GM13976 (cell line): ENCODE data around the gene SLC30A10.
"Not testable (repeated sequence)": the region's sequence is repeated elsewhere in the genome, so short reads cannot be mapped to it uniquely, and the experiment has no call there.

ENCODE experiments used
- DNase-seq: peaks from one replicate; pipeline ENCODE4 v3.0.0; 2012; ENCODE audit warnings: low spot score
- in situ Hi-C: fragments of 300-500 bp; cut with MboI; formaldehyde crosslinking; loops from one replicate; pipeline ENCODE4 v1.12.0; 2022; ENCODE audit warnings: low sequenced_read_pairs, mixed read lengths, inconsistent platforms; ENCODE audit not compliant: unreplicated experiment
- TF ChIP-seq, protein P1 (sequence below): IDR thresholded peaks from 2 replicates; pipeline ENCODE4 v1.5.1; 2012; ENCODE audit warnings: borderline replicate concordance, mild to moderate bottlenecking; ENCODE audit not compliant: insufficient read depth; ENCODE audit errors: extremely low read depth, missing control alignments, control extremely low read depth

SLC30A10 gene

DNA sequence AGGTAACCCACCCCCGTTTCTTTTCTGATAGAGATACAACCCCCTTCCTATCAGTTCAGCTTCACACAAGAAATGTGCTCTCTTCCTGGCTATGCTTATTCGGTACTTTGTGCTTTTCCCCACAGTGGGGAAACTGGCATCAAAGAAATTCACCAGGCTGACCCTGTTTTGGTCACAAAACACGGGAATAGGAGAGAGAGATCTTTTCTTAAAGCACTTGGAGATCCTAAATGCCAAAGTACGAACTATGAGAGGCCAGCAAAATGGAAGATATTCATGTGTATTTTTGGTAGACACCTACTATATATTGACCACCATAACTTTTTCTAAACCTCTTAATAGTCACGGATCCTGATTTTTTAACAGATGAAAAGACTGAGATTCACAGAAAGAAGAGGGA is 30.0 kb downstream of the SLC30A10 start:
- in situ Hi-C loops, result no loop called here
- DNase-seq, result no peak
- TF ChIP-seq, protein P1, sequence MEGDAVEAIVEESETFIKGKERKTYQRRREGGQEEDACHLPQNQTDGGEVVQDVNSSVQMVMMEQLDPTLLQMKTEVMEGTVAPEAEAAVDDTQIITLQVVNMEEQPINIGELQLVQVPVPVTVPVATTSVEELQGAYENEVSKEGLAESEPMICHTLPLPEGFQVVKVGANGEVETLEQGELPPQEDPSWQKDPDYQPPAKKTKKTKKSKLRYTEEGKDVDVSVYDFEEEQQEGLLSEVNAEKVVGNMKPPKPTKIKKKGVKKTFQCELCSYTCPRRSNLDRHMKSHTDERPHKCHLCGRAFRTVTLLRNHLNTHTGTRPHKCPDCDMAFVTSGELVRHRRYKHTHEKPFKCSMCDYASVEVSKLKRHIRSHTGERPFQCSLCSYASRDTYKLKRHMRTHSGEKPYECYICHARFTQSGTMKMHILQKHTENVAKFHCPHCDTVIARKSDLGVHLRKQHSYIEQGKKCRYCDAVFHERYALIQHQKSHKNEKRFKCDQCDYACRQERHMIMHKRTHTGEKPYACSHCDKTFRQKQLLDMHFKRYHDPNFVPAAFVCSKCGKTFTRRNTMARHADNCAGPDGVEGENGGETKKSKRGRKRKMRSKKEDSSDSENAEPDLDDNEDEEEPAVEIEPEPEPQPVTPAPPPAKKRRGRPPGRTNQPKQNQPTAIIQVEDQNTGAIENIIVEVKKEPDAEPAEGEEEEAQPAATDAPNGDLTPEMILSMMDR, result no peak

DNA sequence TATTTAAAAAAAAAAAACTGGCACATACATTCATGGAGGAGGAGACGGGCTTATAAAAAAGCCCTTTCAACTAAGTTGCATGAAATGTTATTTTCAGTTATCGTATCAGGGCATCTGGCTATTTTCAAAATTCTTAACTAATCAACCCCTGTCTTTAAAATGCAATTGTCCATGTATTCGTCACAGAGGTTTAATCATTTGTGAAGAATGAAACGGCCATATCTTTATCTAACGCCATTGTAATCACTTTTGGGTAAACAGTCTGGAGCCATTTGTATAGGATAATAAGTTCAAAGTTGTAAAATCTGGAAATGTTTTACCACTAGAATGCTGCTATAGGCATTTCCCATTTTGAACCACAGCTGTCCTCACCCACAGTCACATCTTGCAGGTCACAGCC is 30.4 kb downstream of the SLC30A10 start:
- no peak for DNase-seq

DNA sequence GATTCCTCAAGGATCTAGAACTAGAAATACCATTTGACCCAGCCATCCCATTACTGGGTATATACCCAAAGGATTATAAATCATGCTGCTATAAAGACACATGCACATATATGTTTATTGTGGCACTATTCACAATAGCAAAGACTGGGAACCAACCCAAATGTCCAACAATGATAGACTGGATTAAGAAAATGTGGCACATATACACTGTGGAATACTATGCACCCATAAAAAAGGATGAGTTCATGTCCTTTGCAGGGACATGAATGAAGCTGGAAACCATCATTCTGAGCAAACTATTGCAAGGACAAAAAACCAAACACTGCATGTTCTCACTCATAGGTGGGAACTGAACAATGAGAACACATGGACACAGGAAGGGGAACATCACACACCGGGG is 36.1 kb downstream of the SLC30A10 start:
- in situ Hi-C loops, DNase-seq: not testable (repeated sequence)

More for the DNA sequence above, 30.4 kb downstream of the SLC30A10 start:
- TF ChIP-seq, protein P1, result no peak
- in situ Hi-C loops, result no loop called here

DNA sequence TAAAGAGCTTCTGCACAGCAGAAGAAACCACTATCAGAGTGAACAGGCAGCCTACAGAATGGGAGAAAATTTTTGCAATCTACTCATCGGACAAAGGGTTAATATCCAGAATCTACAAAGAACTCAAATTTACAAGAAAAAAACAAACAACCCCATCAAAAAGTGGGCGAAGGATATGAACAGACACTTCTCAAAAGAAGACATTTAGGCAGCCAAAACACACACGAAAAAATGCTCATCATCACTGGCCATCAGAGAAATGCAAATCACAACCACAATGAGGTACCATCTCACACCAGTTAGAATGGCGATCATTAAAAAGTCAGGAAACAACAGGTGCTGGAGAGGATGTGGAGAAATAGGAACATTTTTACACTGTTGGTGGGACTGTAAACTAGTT is 36.5 kb downstream of the SLC30A10 start:
- in situ Hi-C loops, DNase-seq: not testable (repeated sequence)

DNA sequence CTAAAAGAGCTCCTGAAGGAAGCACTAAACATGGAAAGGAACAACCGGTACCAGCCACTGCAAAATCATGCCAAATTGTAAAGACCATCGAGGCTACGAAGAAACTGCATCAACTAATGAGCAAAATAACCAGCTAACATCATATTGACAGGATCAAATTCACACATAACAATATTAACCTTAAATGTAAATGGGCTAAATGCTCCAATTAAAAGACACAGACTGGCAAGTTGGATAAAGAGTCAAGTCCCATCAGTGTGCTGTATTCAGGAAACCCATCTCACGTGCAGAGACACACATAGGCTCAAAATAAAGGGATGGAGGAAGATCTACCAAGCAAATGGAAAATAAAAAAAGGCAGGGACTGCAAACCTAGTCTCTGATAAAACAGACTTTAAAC is 39.7 kb downstream of the SLC30A10 start:
- DNase-seq, in situ Hi-C loops: not testable (repeated sequence)

DNA sequence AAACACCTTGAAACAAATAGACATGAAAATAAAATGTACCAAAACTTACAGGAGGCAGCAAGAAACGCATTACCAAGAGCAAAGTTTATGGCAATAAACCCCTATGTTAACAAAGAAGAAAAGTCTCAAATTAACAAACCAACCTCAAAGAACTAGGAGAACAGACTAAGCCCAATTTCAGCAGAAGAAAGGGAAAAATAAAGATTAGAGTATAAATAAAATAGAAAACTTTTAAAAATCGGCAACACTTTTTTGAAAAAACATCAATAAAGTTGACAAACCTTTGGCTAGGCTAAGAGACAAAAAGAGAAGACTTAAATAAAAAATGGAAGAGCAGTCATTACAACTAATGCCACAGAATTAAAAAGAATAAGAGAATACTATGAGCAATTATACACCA is 42.7 kb downstream of the SLC30A10 start:
- DNase-seq, result no peak
- TF ChIP-seq, protein P1, result no peak
- in situ Hi-C loops, result no loop called here

DNA sequence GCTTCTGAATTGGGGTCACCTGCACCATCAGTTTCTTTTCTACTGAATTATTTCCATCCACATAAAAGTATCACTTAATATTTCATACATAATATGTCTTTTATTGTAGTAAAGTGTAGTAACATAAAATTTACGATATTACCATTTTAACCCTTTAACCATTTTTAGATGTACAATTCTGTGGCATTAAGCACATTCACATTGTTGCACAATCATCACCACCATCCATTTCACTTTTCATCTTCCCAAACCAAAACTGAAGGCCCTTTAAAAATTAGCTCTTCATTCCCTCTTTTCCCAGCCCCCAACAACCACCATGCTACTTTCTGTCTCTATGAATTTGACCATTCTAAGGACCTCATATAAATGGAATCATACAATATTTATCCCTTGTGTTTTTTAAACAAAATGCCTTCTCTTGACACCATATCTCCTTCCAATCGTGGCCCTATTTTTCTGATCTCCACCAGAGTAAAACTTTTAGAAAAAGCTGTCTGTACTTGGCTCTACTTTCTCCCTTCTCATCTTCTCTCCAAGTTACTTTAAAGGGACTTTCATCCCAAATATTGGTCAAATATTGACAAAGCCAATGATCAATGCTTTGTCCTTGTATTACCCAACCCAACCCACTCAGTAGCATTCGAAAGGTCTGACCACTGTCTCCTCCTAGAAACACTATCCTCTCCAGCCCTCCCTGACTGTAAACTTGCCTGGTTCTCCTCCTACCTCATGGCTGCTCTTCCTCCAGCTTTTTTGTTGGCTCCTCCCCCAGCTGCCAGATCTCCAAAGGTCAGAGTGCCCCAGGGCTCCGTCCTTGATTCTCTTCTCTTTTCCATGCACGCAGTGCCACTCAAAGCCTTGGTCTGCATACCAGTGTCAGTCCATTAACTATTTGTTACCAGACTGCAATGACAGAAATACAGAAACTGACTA is 44.7 kb downstream of the SLC30A10 start:
- DNase-seq, result no peak
- in situ Hi-C loops, result no loop called here

DNA sequence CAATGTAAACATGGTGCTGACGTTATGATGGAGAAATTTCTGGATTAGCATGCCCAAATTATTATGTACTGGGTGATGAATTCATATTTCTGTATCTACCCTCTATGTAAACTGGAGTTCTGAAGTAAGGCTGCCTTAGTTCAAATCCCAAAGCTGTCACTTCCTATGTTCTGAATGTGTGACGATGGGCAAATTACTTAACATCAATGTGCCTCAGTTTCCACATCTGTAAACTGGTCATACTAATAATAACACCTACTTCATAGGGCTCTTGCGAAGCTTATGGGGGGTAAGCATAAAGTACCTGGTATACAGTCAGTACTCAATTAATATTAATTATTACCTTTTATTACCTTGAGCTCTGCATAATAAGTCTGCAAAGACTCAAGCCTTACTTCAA is 45.6 kb downstream of the SLC30A10 start:
- in situ Hi-C loops, result no loop called here

More for the DNA sequence above, 44.7 kb downstream of the SLC30A10 start:
- TF ChIP-seq, protein P1, result no peak

More for the DNA sequence above, 45.6 kb downstream of the SLC30A10 start:
- TF ChIP-seq, protein P1, result no peak
- no peak for DNase-seq
